ENCODE results near the gene GPR65.

The GPR65 gene

GRCh38 chr14:88005050-88005481 is at the start of gene GPR65:
Gene GPR65, plus strand, starts transcription at chr14:88005135. Its CDS starts 5,713 bp downstream, at chr14:88010848.
- DNase-seq: no peak

- peak; percentile 2 for DNase-seq
Observed at GRCh38 chr14:87955501-87955900, 49.4 kb upstream of the GPR65 start.

GRCh38 chr14:87960013-87960787 is 44.7 kb upstream of the GPR65 start:
- DNase-seq: no peak

GRCh38 chr14:87961246-87961645 is 43.7 kb upstream of the GPR65 start:
- no peak for DNase-seq

DNA sequence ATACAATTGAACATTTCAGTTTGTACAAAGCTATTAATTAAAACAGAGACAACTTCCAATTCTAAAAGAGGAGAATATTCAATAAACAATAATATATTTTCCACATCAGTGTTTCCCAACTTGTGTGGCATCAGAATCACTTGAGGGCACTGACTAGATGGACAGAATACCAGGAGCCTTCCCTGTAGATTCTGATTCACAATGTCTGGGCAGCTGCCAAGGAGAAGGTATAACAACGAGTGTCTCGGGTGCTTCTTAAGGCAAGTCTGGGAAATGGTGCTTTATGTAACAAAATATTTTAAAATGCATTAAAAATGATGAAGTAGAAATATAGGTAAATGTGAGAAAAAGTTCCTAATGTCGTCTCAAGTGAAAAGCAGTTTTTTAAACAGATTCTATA is 38.1 kb upstream of the GPR65 start:
- no peak for DNase-seq

- no peak for DNase-seq
Observed at GRCh38 chr14:87967496-87967895, 37.4 kb upstream of the GPR65 start.

DNA sequence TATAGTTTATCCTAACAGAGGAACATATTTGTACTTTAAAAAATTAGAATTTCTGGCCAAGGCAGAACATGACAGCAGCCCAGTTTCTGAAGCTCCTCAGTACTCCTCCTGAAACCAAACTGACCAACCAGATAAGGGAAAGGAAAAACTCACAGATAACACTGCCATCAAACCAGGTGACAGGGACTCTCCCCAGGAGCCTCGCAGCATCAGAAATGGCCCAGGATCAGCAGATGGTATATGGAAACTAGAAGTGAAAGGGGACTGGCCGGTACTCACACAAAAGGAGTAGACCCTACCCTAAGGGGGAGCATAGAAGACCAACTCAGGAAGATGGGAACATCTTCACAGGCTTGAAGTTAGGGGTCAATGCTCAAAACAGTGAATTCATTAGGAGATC is 33.9 kb upstream of the GPR65 start:
- no peak for DNase-seq

- no peak for DNase-seq
Observed at GRCh38 chr14:87975636-87976035, 29.3 kb upstream of the GPR65 start.

DNA sequence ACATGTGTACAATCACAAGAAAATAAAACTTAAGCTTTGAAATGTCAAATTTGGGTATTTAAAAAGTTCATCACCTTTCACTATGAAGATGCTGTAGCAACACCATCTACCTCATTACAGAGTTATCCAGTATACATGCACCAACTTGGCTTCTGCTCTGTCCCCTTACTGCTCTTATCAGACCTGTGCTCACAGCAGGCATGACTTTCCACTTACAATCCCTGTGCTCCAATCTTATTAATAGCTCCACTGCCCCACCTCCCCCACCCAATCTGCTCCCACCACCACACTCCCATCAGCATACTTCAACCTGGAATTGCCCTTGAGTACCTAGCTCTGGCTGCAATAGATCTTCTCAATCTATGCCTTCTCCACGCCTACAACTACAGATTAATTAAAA is 25.2 kb upstream of the GPR65 start:
- no peak for DNase-seq

GRCh38 chr14:87989221-87989955 is 15.5 kb upstream of the GPR65 start:
- no peak for DNase-seq

- no peak for DNase-seq
Observed at GRCh38 chr14:87989956-87990299, 15.0 kb upstream of the GPR65 start.

- no peak for DNase-seq
Observed at GRCh38 chr14:87990682-87991081, 14.3 kb upstream of the GPR65 start.

GRCh38 chr14:87992346-87992717 is 12.6 kb upstream of the GPR65 start:
- no peak for DNase-seq

DNA sequence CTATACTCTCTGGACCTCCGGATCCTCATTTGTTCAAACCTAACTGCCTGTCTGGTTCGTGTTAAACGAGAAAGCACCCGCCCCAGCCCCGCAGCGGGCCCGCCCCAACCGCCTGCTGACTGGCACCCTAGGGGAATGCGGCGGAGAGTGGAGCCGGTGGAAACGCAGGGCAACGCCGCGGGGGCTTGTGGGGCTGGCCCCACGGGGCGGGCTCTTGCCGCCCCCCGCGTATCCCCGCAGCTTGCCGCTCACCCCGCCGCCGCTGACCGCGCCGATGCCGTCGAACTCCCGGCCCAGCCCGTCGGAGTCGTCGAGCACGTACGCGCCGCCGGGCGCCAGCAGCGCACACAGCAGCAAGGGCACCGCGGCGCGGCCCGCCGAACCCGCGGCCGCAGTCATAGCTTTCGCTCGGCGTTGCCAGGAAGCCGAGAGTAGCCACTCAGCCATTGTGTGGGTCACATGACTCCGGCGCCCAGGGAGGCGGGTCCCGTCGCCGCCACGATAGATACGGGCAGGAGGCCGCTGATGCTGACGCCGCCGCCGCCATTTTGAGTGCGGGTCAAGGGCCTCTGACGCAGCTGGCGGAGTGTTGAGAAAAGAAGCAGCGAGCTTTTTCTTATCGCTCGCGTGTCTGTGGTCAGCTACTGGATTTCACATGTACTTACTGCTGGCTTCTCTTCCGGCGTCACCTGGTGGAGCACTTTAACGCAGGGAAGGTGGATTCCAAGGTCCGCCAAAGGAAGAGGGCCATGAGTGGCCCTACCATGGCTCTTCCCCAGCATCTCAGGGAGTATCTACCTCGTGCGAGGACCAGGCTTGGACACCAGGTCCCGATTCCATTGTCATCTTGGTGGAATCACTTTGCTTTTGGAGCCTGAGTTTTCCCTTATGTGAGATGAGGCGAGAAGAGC is 12.0 kb upstream of the GPR65 start, which contains the start of gene GALC:
TSS of gene GALC (minus strand) at position 465 of the 911 bp plus-strand sequence. CDS start at position 447, 18 bp downstream.
- DNase-seq: peak; percentile 81

GRCh38 chr14:87994974-87995373 is 10.0 kb upstream of the GPR65 start:
- no peak for DNase-seq

DNA sequence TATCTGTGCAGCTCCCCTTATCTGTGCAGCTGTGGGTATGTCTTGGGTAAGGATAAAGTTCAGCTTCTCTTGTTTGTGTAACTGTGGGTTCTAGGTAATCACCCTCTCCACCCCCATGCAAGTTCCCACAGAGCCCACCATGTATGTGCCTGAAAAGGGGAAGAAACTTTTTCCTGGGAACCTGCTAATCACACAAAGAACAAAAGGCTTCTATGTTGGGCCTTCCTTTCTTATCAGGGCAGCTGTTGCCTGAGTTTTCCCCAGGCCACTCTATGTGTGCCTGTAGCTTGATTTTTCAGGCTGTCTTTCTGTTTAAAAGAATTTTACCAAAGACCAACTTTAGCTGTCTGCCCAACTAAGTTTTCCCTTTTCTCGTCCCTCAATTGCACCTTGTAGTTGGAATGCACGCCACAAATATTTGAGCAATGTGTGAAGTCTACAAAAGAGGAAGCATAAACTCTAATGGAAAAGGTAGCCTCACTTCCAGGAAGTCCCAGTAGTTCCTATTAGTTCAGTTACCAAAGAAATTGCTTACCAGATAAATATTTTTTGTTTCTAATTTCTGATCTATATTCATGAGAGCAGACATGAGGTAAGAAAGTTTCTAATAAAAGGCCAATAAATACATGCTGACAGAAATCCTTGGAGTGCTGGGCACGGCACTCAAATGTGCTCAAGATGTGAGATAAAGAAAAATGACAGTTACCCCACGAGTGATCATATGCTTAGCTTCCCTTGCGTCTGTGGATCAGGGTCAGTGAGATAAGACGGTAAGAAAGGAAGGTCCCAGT is 9.2 kb upstream of the GPR65 start:
- no peak for DNase-seq

- no peak for DNase-seq
Observed at GRCh38 chr14:87996291-87996592, 8.7 kb upstream of the GPR65 start.

- DNase-seq: no peak
Observed at GRCh38 chr14:87998482-87998881, 6.5 kb upstream of the GPR65 start.

DNA sequence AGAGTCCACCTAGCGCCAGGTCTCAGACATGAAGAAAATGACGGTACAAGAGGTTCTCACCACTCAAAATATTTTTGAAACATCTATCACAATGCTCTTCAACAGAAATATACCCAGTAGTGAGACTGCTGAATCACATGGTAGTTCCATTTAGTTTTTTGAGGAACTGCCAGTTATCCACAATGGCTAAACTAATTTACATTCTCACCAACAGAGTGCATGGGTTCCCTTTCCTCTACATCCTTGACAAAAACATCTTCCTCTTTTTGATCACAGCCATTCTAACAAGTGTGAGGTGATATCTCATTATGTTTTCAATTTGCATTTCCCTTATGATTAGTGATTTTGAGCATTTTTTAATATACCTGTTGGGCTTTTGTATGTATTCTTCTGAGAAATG is 5.7 kb upstream of the GPR65 start:
- no peak for DNase-seq

DNA sequence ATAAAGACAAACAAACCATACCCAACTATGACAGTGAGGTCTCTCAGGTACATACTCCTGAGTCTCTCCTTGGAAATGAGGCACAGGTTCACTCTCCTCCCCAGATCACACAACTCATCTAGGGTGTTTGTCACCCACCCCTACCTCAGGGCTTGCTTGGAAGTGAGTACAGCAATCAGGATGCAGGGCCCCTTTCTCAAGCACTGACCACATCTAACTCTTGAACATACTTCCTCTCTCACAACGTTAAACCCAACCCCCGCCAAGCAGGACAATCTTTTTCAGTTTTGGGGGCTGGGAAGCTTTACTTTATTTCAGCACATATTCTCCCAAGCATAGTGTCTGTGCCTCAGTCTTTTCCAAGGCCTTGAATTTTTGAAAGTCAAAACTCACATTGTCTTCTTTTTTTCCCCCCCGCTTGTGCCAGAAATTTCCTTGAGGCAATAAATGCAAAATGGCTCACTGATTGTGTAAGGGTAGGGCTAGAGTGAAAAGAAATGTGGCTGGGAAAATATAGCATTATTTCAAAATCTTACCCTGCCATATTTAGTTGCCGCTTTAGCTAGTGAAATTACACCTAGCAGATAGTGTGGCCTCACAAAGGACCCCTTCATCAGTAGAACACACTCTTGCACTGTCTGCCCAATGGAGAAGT is 2.4 kb upstream of the GPR65 start:
- DNase-seq: no peak

- no peak for DNase-seq
Observed at GRCh38 chr14:88003425-88003824, 1.5 kb upstream of the GPR65 start.

DNA sequence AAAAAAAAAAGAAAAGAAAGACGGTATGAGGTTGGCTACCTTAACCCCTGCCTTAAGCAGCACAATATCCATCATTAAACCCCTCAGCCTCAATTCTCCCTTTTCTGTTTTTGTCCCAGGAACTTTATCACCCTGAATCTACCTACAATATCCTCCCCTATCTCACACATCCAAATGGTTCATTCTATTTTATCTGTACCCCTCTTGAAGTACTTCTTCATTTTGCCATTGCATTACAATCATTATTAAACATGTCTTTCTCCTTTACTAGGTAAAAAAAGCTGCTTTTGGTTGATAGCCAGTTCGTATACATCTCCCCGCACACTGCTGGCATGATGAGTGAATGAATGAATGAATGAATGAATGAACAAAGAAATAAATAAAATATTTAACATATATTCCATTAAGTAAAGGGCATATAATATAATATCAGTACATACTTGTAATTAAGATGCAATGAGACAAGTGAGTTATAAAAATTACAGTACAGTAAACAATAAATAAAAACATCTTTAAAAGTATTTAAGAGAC is 364 bp upstream of the GPR65 start:
- DNase-seq: no peak
